PC-9 (cell line): ENCODE data around the gene LYRM1.

Experiments
- EZH2 ChIP-seq: fragments of 200-600 bp; sonication (generic); IDR thresholded peaks from 2 replicates; pipeline ENCODE4 v1.8.0; 2017; ENCODE audit warnings: antibody characterized with exemption, low read depth
- TF ChIP-seq, protein P1 (sequence below): fragments of 200-600 bp; sonication (generic); conservative IDR thresholded peaks from 2 replicates; pipeline ENCODE4 v1.6.1; 2017; ENCODE audit warnings: mixed run types, antibody characterized with exemption, mild to moderate bottlenecking, moderate library complexity

DNA sequence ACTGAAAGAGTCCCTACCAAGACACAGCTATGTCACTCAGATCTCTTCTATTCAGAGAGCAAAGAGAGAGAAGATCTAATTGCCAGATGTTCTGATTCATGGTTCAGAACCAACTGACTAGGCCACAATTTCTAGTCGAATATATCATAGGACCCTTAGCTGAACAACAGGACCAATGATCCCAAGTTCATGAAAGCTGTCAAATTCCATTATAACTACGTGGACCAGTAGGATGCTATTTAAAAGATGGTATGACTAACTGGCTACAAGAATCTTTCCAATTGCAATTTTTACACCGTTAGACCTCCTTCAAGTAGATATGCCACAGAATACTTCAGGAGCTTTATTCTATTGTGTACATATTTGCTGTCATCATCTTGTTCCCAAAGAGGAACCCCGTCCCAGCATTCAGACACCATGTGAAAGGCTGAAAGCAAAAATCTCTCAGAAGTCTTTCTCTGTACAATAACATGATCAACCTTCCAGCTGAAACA lies 26.4 kb upstream of the LYRM1 start:
- TF ChIP-seq, protein P1, sequence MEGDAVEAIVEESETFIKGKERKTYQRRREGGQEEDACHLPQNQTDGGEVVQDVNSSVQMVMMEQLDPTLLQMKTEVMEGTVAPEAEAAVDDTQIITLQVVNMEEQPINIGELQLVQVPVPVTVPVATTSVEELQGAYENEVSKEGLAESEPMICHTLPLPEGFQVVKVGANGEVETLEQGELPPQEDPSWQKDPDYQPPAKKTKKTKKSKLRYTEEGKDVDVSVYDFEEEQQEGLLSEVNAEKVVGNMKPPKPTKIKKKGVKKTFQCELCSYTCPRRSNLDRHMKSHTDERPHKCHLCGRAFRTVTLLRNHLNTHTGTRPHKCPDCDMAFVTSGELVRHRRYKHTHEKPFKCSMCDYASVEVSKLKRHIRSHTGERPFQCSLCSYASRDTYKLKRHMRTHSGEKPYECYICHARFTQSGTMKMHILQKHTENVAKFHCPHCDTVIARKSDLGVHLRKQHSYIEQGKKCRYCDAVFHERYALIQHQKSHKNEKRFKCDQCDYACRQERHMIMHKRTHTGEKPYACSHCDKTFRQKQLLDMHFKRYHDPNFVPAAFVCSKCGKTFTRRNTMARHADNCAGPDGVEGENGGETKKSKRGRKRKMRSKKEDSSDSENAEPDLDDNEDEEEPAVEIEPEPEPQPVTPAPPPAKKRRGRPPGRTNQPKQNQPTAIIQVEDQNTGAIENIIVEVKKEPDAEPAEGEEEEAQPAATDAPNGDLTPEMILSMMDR: no peak
- no peak for TF ChIP-seq EZH2
